ENCODE results near the gene LRRC73. TPM values are rescaled to one million over a fixed set of nuclear protein-coding genes. Genes with fewer than 3 reads are reported as not detected.

LRRC73 gene
- total and polyA plus RNA-seq, 2 of the 8 experiments (the other 6 are each of a cell fraction or from before 2014, with no cell fraction given): 0.24 to 0.26 TPM

GRCh38 chr6:43547222-43547621 is 37.1 kb upstream of the LRRC73 start:
- Histone ChIP-seq H2BK15ac (ENCODE audit: low read length) (no peak overlapping the region), H2BK20ac (ENCODE audit: low read length) (no peak overlapping the region), H3K9ac (replicated peaks in 1 of 4; ENCODE audit: extremely low read depth in 1 of 4, low read depth in 3 of 4, low read length in 3 of 4) (no peak overlapping the region), H3K79me1 (ENCODE audit: low read depth, low read length) (no peaks in the 10 kb centered on the region), H3K9me3 (ENCODE audit: insufficient read depth in 2 of 2, low read depth in 1 of 2, low read length in 1 of 2) (no peaks in the 10 kb centered on the region), H4K8ac (ENCODE audit: extremely low read depth, insufficient read depth, low read length) (no peak overlapping the region), H2AK5ac (ENCODE audit: low read depth, low read length) (no peak overlapping the region), H3K4ac (replicated peaks; ENCODE audit: insufficient read length, low read depth, low read length) (no peak overlapping the region), H3K79me2 (ENCODE audit: control insufficient read depth in 1 of 2, insufficient read depth in 2 of 2, low read length in 2 of 2) (no peaks in the 10 kb centered on the region), H3K56ac (replicated peaks; ENCODE audit: insufficient read length, low read depth, low read length) (no peak overlapping the region), H3K23me2 (ENCODE audit: low read depth, low read length) (no peaks in the 10 kb centered on the region), H3K14ac (ENCODE audit: insufficient read length) (no peak overlapping the region), H3K4me2 (ENCODE audit: insufficient read depth in 1 of 2, low read depth in 2 of 2, low read length in 2 of 2) (no peak overlapping the region), H3K4me3 (ENCODE audit: extremely low read depth in 1 of 4, insufficient read depth in 2 of 4, low read depth in 3 of 4, low read length in 4 of 4) (no peak overlapping the region), H2BK5ac (ENCODE audit: low read depth, low read length) (no peak overlapping the region), H4K91ac (replicated peaks; ENCODE audit: insufficient read length, low read length) (no peak overlapping the region), H4K20me1 (replicated peaks in 1 of 2; ENCODE audit: control insufficient read depth in 1 of 2, insufficient read depth in 2 of 2, low read length in 2 of 2) (peaks cover 2 to 5% of the 10 kb centered on the region in 2 experiments), H2BK12ac (ENCODE audit: low read depth, low read length) (no peak overlapping the region), H2BK120ac (replicated peaks; ENCODE audit: low read depth, low read length) (no peak overlapping the region), H3K23ac (ENCODE audit: insufficient read length) (no peak overlapping the region), H2AFZ (ENCODE audit: low read length) (no peak overlapping the region), H3K36me3 (ENCODE audit: control insufficient read depth in 2 of 4, insufficient read depth in 4 of 4, low read length in 3 of 4) (peaks cover 37 to 95% (median 81%) of the 10 kb centered on the region in 4 experiments), H3K27me3 (replicated peaks in 1 of 4; ENCODE audit: control insufficient read depth in 3 of 4, extremely low read depth in 1 of 4, insufficient read depth in 3 of 4, low read length in 3 of 4) (no peaks in the 10 kb centered on the region), H4K5ac (ENCODE audit: insufficient read length, low read depth, low read length) (no peak overlapping the region), H3K27ac (ENCODE audit: low read depth, low read length) (no peak overlapping the region), H3K4me1 (replicated peaks in 1 of 4; ENCODE audit: control insufficient read depth in 3 of 4, insufficient read depth in 4 of 4, low read length in 3 of 4) (no peaks in the 10 kb centered on the region), H3K18ac (ENCODE audit: extremely low read depth, low read length) (no peak overlapping the region)
- DNase-seq (ENCODE audit: low read depth in 1 of 2, low spot score in 2 of 2) (no peak), FAIRE-seq (no peak)
- POLR2A ChIA-PET (ENCODE audit: partially characterized antibody): interaction anchor here (0.8 to 2.7 kb wide), 5 partner anchors 11 to 27 kb away, joined by 3 to 7 read pairs (median 5); no protein-coding TSS in a partner anchor
- WGBS, 2 experiments (ENCODE audit: extremely low coverage in 1 of 2, insufficient coverage in 1 of 2, insufficient read length in 1 of 2, insufficient replicate concordance in 2 of 2, low coverage in 1 of 2, low lambda C conversion rate in 2 of 2, missing lambda C conversion rate in 1 of 2): 100% methylated on average over 3 of the region's 3 CpGs; no CpG with 5 or more reads in 1 of the 2 experiments
- CTCF ChIA-PET (ENCODE audit: partially characterized antibody): no interaction called here
- TF ChIP-seq CHD2 (IDR thresholded peaks at IDR 0.05; ENCODE audit: low read length) (no peak), GABPA (IDR thresholded peaks at IDR 0.05; ENCODE audit: borderline replicate concordance, insufficient read depth, low read length) (no peak), RBBP5 (IDR thresholded peaks at IDR 0.05; ENCODE audit: borderline replicate concordance, low read depth, low read length) (no peak), PHF8 (conservative IDR thresholded peaks at IDR 0.05; ENCODE audit: low read depth, low read length) (no peak), TAF7 (optimal IDR thresholded peaks at IDR 0.05; ENCODE audit: borderline replicate concordance, low read depth, low read length) (no peak), SP1 (IDR thresholded peaks at IDR 0.05; ENCODE audit: low read depth, low read length) (no peak), CBX8 (IDR thresholded peaks at IDR 0.05; ENCODE audit: borderline replicate concordance, low read depth, low read length) (no peak), SIRT6 (IDR thresholded peaks at IDR 0.05; ENCODE audit: low read length) (no peak), SAP30 (IDR thresholded peaks at IDR 0.05; ENCODE audit: insufficient read depth, insufficient replicate concordance, low read length) (no peak), FOSL1 (IDR thresholded peaks at IDR 0.05; ENCODE audit: insufficient read depth, low read depth, low read length) (no peak), SIX5 (IDR thresholded peaks at IDR 0.05; ENCODE audit: low read depth, low read length) (no peak), JUN (IDR thresholded peaks at IDR 0.05; ENCODE audit: low read depth, low read length) (no peak)
